Keratinocyte (primary cell): ENCODE data around the gene PPP6R1. TPM values are rescaled to one million over a fixed set of nuclear protein-coding genes. Genes with fewer than 3 reads are reported as not detected.
A peak's percentile ranks its signal among the peaks of the same experiment; 100 is the strongest.

ENCODE experiments used
- DNase-seq: peaks from one replicate; pipeline ENCODE4 v3.0.0-alpha.2; 2011; ENCODE audit warnings: low read depth, missing footprints, low spot score
- FAIRE-seq: peaks from 2 replicates; lab custom pipeline; 2011; peaks lifted over from hg19 to GRCh38; lab: Jason Lieb, UNC
- H2AFZ ChIP-seq: 2 replicates; pipeline ENCODE4 v1.6.0; 2012; ENCODE audit warnings: low read length, control low read depth, inconsistent platforms; ENCODE audit not compliant: control insufficient read depth
- H3K27ac ChIP-seq: 2 replicates; pipeline ENCODE4 v1.5.1; 2011; ENCODE audit warnings: low read length; ENCODE audit not compliant: control insufficient read depth, insufficient read depth
- H3K27me3 ChIP-seq: 3 replicates; pipeline ENCODE4 v1.6.0; 2011; ENCODE audit warnings: low read length; ENCODE audit not compliant: control insufficient read depth, insufficient read depth; ENCODE audit errors: extremely low read depth
- H3K36me3 ChIP-seq, 2 experiments: 2 replicates in 1 of 2; 3 replicates in 1 of 2; pipeline ENCODE4 v1.5.1; 2011; ENCODE audit warnings: low read length in 2 of 2, mild to moderate bottlenecking in 1 of 2; ENCODE audit not compliant: control insufficient read depth in 2 of 2, insufficient read depth in 2 of 2; ENCODE audit errors: extremely low read depth in 1 of 2
- H3K4me1 ChIP-seq: 3 replicates; pipeline ENCODE4 v1.5.1; 2011; ENCODE audit warnings: low read length; ENCODE audit not compliant: control insufficient read depth, insufficient read depth; ENCODE audit errors: extremely low read depth
- H3K4me2 ChIP-seq: 3 replicates; pipeline ENCODE4 v1.6.0; 2011; ENCODE audit warnings: low read depth, low read length; ENCODE audit not compliant: control insufficient read depth, insufficient read depth; ENCODE audit errors: extremely low read depth
- H3K4me3 ChIP-seq, 3 experiments: fragments of 200-600 bp in 1 of 3; sonication (generic) in 1 of 3; 2 replicates in 2 of 3; 3 replicates in 1 of 3; pipeline ENCODE4 v1.5.1; 2011 to 2016; ENCODE audit warnings: low read length in 3 of 3, mild to moderate bottlenecking in 3 of 3, control low read depth in 2 of 3, inconsistent platforms in 1 of 3, low read depth in 1 of 3, mixed read lengths in 1 of 3, mixed run types in 1 of 3, moderate library complexity in 1 of 3; ENCODE audit not compliant: control insufficient read depth in 2 of 3, insufficient read depth in 2 of 3; ENCODE audit errors: extremely low read depth in 1 of 3
- H3K79me2 ChIP-seq: 2 replicates; pipeline ENCODE4 v1.6.0; 2012; ENCODE audit warnings: low read length; ENCODE audit not compliant: control insufficient read depth, insufficient read depth
- H3K9ac ChIP-seq: 3 replicates; pipeline ENCODE4 v1.6.0; 2011; ENCODE audit warnings: low read length; ENCODE audit not compliant: control insufficient read depth, insufficient read depth; ENCODE audit errors: extremely low read depth
- H3K9me1 ChIP-seq: 3 replicates; pipeline ENCODE4 v1.6.0; 2011; ENCODE audit warnings: low read length; ENCODE audit not compliant: control insufficient read depth, insufficient read depth; ENCODE audit errors: extremely low read depth
- H3K9me3 ChIP-seq: 2 replicates; pipeline ENCODE4 v1.5.1; 2012; ENCODE audit warnings: low read depth, low read length; ENCODE audit not compliant: control insufficient read depth
- H4K20me1 ChIP-seq: 3 replicates; pipeline ENCODE4 v1.6.0; 2011; ENCODE audit warnings: low read length; ENCODE audit not compliant: control insufficient read depth, insufficient read depth; ENCODE audit errors: extremely low read depth
- CTCF ChIP-seq, 3 experiments: IDR thresholded peaks in 1 of 3; conservative IDR thresholded peaks in 1 of 3; optimal IDR thresholded peaks in 1 of 3; 2 replicates in 2 of 3; 3 replicates in 1 of 3; pipeline versions ENCODE3 to v1.5.1; 2011; ENCODE audit warnings: low read length in 3 of 3, mild to moderate bottlenecking in 3 of 3, moderate library complexity in 2 of 3, control low read depth in 1 of 3, inconsistent platforms in 1 of 3; ENCODE audit not compliant: insufficient read depth in 2 of 3; ENCODE audit errors: extremely low read depth in 1 of 3
- EZH2 ChIP-seq: IDR thresholded peaks from one replicate; pipeline ENCODE4 v1.6.1; 2012; ENCODE audit warnings: inconsistent platforms, mild to moderate bottlenecking, low read length, moderate library complexity
- dilution Hi-C: fragments of 300-500 bp; cut with MboI; formaldehyde crosslinking; loops from one replicate; pipeline ENCODE4 v1.7.0; 2020; ENCODE audit warnings: low sequenced_read_pairs; ENCODE audit not compliant: extremely low pct_ligation_motif_present
- polyA plus RNA-seq, 5 experiments: library from polyadenylated mRNA; depleted of rRNA in 3 of 5; stranded (reverse) in 3 of 5; stranded (forward) in 1 of 5; unstranded in 1 of 5; fragments of >200 nt; gene quantifications; 1 replicate in 1 of 5; 2 replicates in 3 of 5; 3 replicates in 1 of 5; pipeline versions ENCODE4 v1.2.1 to v1.2.3, GENCODE V29; 2011 to 2012; ENCODE audit warnings: missing spikeins in 2 of 5, low read depth in 1 of 5, low replicate concordance in 1 of 5

The PPP6R1 gene
- polyA plus RNA-seq, 1 donor (not counting 4 experiments of a cell fraction or from before 2014, with no cell fraction given) = 26.7 TPM

GRCh38 chr19:55261671-55262126 is 2.9 kb upstream of the PPP6R1 start:
- H3K9ac ChIP-seq = no peak overlapping the region
- H3K27ac ChIP-seq = no peak overlapping the region
- H3K9me1 ChIP-seq = no peaks in the 10 kb centered on the region
- H4K20me1 ChIP-seq = peaks cover 6% of the 10 kb centered on the region
- no peak overlapping the region for H2AFZ ChIP-seq
- TF ChIP-seq EZH2 = no peak
- no peak for TF ChIP-seq CTCF (optimal IDR thresholded peaks at IDR 0.05 in 1 of 3, IDR thresholded peaks at IDR 0.05 in 1 of 3, conservative IDR thresholded peaks at IDR 0.05 in 1 of 3; ENCODE audit: extremely low read depth in 1 of 3, insufficient read depth in 2 of 3, low read length in 3 of 3)
- H3K4me3 ChIP-seq = no peak overlapping the region
- FAIRE-seq (no peak), DNase-seq (no peak)
- H3K9me3 ChIP-seq = no peaks in the 10 kb centered on the region
- dilution Hi-C loops = no loop called here
- peaks cover 12% of the 10 kb centered on the region for H3K4me1 ChIP-seq
- H3K4me2 ChIP-seq = no peak overlapping the region
- peaks cover 0 to 3% of the 10 kb centered on the region in 2 experiments for H3K36me3 ChIP-seq
- no peaks in the 10 kb centered on the region for H3K27me3 ChIP-seq
- H3K79me2 ChIP-seq = peaks cover 23% of the 10 kb centered on the region

- Histone ChIP-seq H3K9me3 (no peaks in the 10 kb centered on the region), H3K4me3 (peak overlapping the region; percentile 31 to 68 (median 65)), H3K9ac (peak overlapping the region; percentile 94), H3K79me2 (peaks cover 40% of the 10 kb centered on the region), H3K9me1 (peaks cover 10% of the 10 kb centered on the region), H3K27ac (peak overlapping the region; percentile 84), H4K20me1 (peaks cover 26% of the 10 kb centered on the region), H3K27me3 (no peaks in the 10 kb centered on the region), H3K4me1 (peaks cover 27% of the 10 kb centered on the region), H3K36me3 (peaks cover 2 to 6% of the 10 kb centered on the region in 2 experiments), H2AFZ (peak overlapping the region; percentile 80), H3K4me2 (peak overlapping the region; percentile 89)
- TF ChIP-seq EZH2 = no peak
- TF ChIP-seq CTCF (optimal IDR thresholded peaks at IDR 0.05 in 1 of 3, IDR thresholded peaks at IDR 0.05 in 1 of 3, conservative IDR thresholded peaks at IDR 0.05 in 1 of 3; ENCODE audit: extremely low read depth in 1 of 3, insufficient read depth in 2 of 3, low read length in 3 of 3) = no peak
- DNase-seq (no peak), FAIRE-seq (no peak)
- dilution Hi-C loops = no loop called here
Measured at GRCh38 chr19:55259540-55260210, 858 bp upstream of the PPP6R1 start.
